ENCODE results near the gene RBM24. TPM values are rescaled to one million over a fixed set of nuclear protein-coding genes. Genes with fewer than 3 reads are reported as not detected.
"Not testable (repeated sequence)": the region's sequence is repeated elsewhere in the genome, so short reads cannot be mapped to it uniquely, and the experiment has no call there.

Gene RBM24
- total RNA-seq, 1 donor from 2014 or later = 3.1 TPM

DNA sequence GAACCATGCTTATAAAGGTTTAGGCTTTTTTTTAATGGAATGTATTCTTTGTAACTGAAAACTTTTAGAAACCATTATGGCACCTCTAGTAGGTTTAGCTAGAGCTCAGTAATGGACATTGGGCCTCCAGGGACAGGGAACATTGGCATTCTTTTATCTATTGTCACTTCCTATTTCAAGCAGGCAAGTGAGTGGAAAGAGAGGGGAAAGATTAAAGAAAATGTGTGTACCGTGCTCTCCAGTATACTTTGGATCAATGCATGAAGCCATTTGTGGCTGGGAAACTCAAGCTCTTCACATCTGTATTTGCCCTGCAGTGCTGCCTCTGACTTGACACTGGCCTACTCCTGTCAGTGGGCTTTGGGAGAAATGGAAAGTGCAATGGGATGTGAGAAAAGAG, 18.6 kb downstream of the RBM24 start:
- TF ChIP-seq, protein P1, sequence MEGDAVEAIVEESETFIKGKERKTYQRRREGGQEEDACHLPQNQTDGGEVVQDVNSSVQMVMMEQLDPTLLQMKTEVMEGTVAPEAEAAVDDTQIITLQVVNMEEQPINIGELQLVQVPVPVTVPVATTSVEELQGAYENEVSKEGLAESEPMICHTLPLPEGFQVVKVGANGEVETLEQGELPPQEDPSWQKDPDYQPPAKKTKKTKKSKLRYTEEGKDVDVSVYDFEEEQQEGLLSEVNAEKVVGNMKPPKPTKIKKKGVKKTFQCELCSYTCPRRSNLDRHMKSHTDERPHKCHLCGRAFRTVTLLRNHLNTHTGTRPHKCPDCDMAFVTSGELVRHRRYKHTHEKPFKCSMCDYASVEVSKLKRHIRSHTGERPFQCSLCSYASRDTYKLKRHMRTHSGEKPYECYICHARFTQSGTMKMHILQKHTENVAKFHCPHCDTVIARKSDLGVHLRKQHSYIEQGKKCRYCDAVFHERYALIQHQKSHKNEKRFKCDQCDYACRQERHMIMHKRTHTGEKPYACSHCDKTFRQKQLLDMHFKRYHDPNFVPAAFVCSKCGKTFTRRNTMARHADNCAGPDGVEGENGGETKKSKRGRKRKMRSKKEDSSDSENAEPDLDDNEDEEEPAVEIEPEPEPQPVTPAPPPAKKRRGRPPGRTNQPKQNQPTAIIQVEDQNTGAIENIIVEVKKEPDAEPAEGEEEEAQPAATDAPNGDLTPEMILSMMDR (IDR thresholded peaks at IDR 0.05; ENCODE audit: insufficient read depth, low read length, poor library complexity, severe bottlenecking) = no peak
- DNase-seq (ENCODE audit: low read depth) = no peak
- no peak overlapping the region for H3K4me3 ChIP-seq (ENCODE audit: low read depth, low read length)
- H3K36me3 ChIP-seq (ENCODE audit: control insufficient read depth, insufficient read depth, low read length) = no peaks in the 10 kb centered on the region
- H3K27me3 ChIP-seq (ENCODE audit: control insufficient read depth, insufficient read depth, low read length) = no peaks in the 10 kb centered on the region

DNA sequence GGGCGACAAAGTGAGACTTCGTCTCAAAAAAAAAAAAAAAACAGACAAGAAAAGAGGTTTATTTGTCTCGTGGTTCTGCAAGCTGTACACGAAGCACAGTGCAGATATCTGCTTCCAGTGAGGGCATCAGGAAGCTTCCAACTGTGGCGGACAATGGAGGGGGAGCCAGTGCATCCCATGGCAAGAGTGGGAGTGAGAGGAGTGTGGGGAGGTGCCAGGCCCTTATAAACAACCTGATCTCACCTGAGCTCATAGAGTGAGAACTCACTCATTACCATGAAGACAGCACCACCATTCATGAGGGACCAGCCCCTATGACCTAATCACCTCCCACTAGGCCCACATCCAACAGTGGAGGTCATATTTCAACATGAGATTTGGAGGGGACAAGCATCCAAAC, 19.5 kb downstream of the RBM24 start:
- DNase-seq (ENCODE audit: low read depth) = no peak
- Histone ChIP-seq H3K27me3 (ENCODE audit: control insufficient read depth, insufficient read depth, low read length) (no peaks in the 10 kb centered on the region), H3K36me3 (ENCODE audit: control insufficient read depth, insufficient read depth, low read length) (no peaks in the 10 kb centered on the region), H3K4me3 (ENCODE audit: low read depth, low read length) (no peak overlapping the region)
- TF ChIP-seq, protein P1 (IDR thresholded peaks at IDR 0.05; ENCODE audit: insufficient read depth, low read length, poor library complexity, severe bottlenecking) = no peak

GRCh38 chr6:17303444-17303843, 22.3 kb downstream of the RBM24 start:
- Histone ChIP-seq H3K36me3 (ENCODE audit: control insufficient read depth, insufficient read depth, low read length) (no peaks in the 10 kb centered on the region), H3K27me3 (ENCODE audit: control insufficient read depth, insufficient read depth, low read length) (no peaks in the 10 kb centered on the region), H3K4me3 (ENCODE audit: low read depth, low read length) (no peak overlapping the region)
- TF ChIP-seq, protein P1 (IDR thresholded peaks at IDR 0.05; ENCODE audit: insufficient read depth, low read length, poor library complexity, severe bottlenecking) = no peak
- DNase-seq (ENCODE audit: low read depth) = no peak

DNA sequence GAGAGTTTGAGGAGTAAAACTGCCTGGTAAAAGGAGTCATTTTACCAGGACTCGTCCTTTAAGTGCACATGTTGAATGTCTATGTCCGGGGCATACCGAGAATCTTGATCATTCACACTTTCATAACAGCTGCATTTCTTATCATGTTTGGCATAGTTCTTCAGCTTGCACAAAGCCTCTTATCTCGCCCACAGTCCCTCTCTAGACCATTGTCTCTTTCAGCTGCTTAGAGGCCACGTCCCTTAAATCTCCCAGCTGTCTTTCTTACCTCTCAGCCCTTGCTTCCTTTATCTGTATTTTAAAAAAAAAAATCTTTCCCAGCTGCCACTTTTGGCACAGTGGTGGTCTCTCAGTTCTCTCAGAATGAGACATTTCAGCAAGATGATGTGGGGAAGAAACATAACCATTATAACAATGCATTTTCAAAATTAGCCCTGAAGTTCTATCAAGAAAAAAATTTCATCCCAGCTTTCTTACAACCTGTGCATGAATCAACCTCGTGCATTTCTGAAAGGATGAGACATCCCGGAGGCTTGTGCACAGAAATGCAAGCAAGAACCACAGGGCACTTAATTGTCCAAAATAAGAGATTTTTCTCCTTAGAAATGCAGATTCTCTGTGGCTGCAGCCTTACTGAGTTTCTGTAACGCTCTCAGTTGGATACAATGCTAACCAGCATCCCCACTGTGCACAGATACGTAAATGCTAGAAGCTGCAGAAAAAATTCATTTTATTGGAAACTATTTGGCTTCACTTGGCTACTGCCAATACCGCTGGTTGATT, 24.2 kb downstream of the RBM24 start:
- Histone ChIP-seq H3K27me3 (ENCODE audit: control insufficient read depth, insufficient read depth, low read length) (no peaks in the 10 kb centered on the region), H3K4me3 (ENCODE audit: low read depth, low read length) (no peak overlapping the region), H3K36me3 (ENCODE audit: control insufficient read depth, insufficient read depth, low read length) (no peaks in the 10 kb centered on the region)
- no peak for DNase-seq (ENCODE audit: low read depth)
- TF ChIP-seq, protein P1 (IDR thresholded peaks at IDR 0.05; ENCODE audit: insufficient read depth, low read length, poor library complexity, severe bottlenecking) = no peak

- H3K36me3 ChIP-seq (ENCODE audit: control insufficient read depth, insufficient read depth, low read length) = no peaks in the 10 kb centered on the region
- DNase-seq (ENCODE audit: low read depth) = no peak
- TF ChIP-seq, protein P1 (IDR thresholded peaks at IDR 0.05; ENCODE audit: insufficient read depth, low read length, poor library complexity, severe bottlenecking) = no peak
- no peaks in the 10 kb centered on the region for H3K27me3 ChIP-seq (ENCODE audit: control insufficient read depth, insufficient read depth, low read length)
- no peak overlapping the region for H3K4me3 ChIP-seq (ENCODE audit: low read depth, low read length)
These were observed 30.6 kb downstream of the RBM24 start for GRCh38 chr6:17311595-17312311.

GRCh38 chr6:17313238-17313637, 32.1 kb downstream of the RBM24 start:
- H3K4me3 ChIP-seq (ENCODE audit: low read depth, low read length); DNase-seq (ENCODE audit: low read depth); H3K36me3 ChIP-seq (ENCODE audit: control insufficient read depth, insufficient read depth, low read length); H3K27me3 ChIP-seq (ENCODE audit: control insufficient read depth, insufficient read depth, low read length): not testable (repeated sequence)

Data from kidney epithelial cell (primary cell).